Prostate gland (tissue), 2 donors: ENCODE data around the gene KLHL41. TPM values are rescaled to one million over a fixed set of nuclear protein-coding genes. Genes with fewer than 3 reads are reported as not detected.

ENCODE experiments used
- DNase-seq: peaks from one replicate; pipeline ENCODE4 v3.0.0-alpha.2; 2019; ENCODE audit warnings: low spot score
- H3K27ac ChIP-seq, 2 donors: fragments of 200-600 bp; sonication (generic); 2 replicates each; pipeline ENCODE4 v1.5.1; 2017 to 2019
- H3K27me3 ChIP-seq: fragments of 200-600 bp; sonication (generic); replicated peaks from 2 replicates; pipeline ENCODE4 v1.5.1; 2019; ENCODE audit not compliant: insufficient read depth
- H3K36me3 ChIP-seq, 2 donors: fragments of 200-600 bp; sonication (generic); 1 replicate in 1 of 2; 2 replicates in 1 of 2; pipeline versions ENCODE4 v1.5.1 to v1.8.1; 2017 to 2019
- H3K4me1 ChIP-seq: fragments of 200-600 bp; sonication (generic); replicated peaks from 2 replicates; pipeline ENCODE4 v1.5.1; 2019
- H3K4me3 ChIP-seq, 2 donors: fragments of 200-600 bp; sonication (generic); 2 replicates each; pipeline ENCODE4 v1.5.1; 2017 to 2019
- H3K9me3 ChIP-seq: fragments of 200-600 bp; sonication (generic); 2 replicates; pipeline ENCODE4 v1.5.1; 2017
- CTCF ChIP-seq, 4 experiments: fragments of 200-600 bp in 2 of 4; fragments of 450-650 bp in 2 of 4; sonication (generic) in 2 of 4; IDR thresholded peaks; 1 replicate in 3 of 4; 2 replicates in 1 of 4; pipeline ENCODE4 v1.5.1; 2016 to 2019; ENCODE audit warnings: antibody characterized with exemption in 4 of 4, mild to moderate bottlenecking in 2 of 4, moderate library complexity in 2 of 4
- POLR2A ChIP-seq: fragments of 450-650 bp; IDR thresholded peaks from one replicate; pipeline ENCODE4 v1.6.1; 2016; ENCODE audit warnings: antibody characterized with exemption, mild to moderate bottlenecking
- POLR2AphosphoS5 ChIP-seq: sonication (generic); formaldehyde crosslinking; IDR thresholded peaks from one replicate; pipeline ENCODE4 v1.6.1; 2017; ENCODE audit warnings: antibody characterized with exemption
- WGBS: methylation state at CpG from one replicate; pipeline ENCODE4 v1.1.5; 2018; 5-methylcytosine and 5-hydroxymethylcytosine counted together
- intact Hi-C: fragments of 100-400 bp; cut with DNase I; formaldehyde crosslinking; loops from one replicate; pipeline ENCODE4 v1.14.2; 2022
- total RNA-seq, 2 donors: library from RNA; depleted of rRNA; stranded (reverse); fragments of >200 nt; gene quantifications; one replicate each; pipeline ENCODE4 v1.1.0, GENCODE V29; 2016

The KLHL41 gene
- total RNA-seq, 2 donors from 2014 or later = 2.3 to 13.4 TPM

- DNase-seq = no peak
- Histone ChIP-seq H3K36me3 (no peaks in the 10 kb centered on the region), H3K27me3 (no peaks in the 10 kb centered on the region), H3K27ac (no peak overlapping the region), H3K4me1 (no peaks in the 10 kb centered on the region), H3K4me3 (no peak overlapping the region), H3K9me3 (no peaks in the 10 kb centered on the region)
- intact Hi-C loops = no loop called here
- TF ChIP-seq POLR2A = no peak
- TF ChIP-seq CTCF (IDR thresholded peaks at IDR 0.05) = no peak
- TF ChIP-seq POLR2AphosphoS5 = no peak
- WGBS = 86% methylated on average over 2 of the region's 2 CpGs
These were observed 44.6 kb upstream of the KLHL41 start for GRCh38 chr2:169464882-169465281.

GRCh38 chr2:169468841-169469240 lies 40.7 kb upstream of the KLHL41 start:
- Histone ChIP-seq H3K4me1 (no peaks in the 10 kb centered on the region), H3K4me3 (no peak overlapping the region), H3K27me3 (no peaks in the 10 kb centered on the region), H3K27ac (no peak overlapping the region), H3K9me3 (no peaks in the 10 kb centered on the region), H3K36me3 (no peaks in the 10 kb centered on the region)
- TF ChIP-seq POLR2A = no peak
- no peak for TF ChIP-seq CTCF (IDR thresholded peaks at IDR 0.05)
- TF ChIP-seq POLR2AphosphoS5 = no peak
- intact Hi-C loops = no loop called here
- WGBS = 100% methylated on average over 1 of the region's 1 CpG
- no peak for DNase-seq

- TF ChIP-seq POLR2A = no peak
- no peak for TF ChIP-seq POLR2AphosphoS5
- TF ChIP-seq CTCF (IDR thresholded peaks at IDR 0.05) = no peak
- Histone ChIP-seq H3K9me3 (no peaks in the 10 kb centered on the region), H3K36me3 (no peaks in the 10 kb centered on the region), H3K4me1 (no peaks in the 10 kb centered on the region), H3K27ac (no peak overlapping the region), H3K27me3 (no peaks in the 10 kb centered on the region), H3K4me3 (no peak overlapping the region)
- no peak for DNase-seq
- 63% methylated on average over 3 of the region's 3 CpGs for WGBS
- intact Hi-C loops = no loop called here
These were observed 39.4 kb upstream of the KLHL41 start for GRCh38 chr2:169469952-169470572.

- H3K9me3 ChIP-seq = no peaks in the 10 kb centered on the region
- 65% methylated on average over 1 of the region's 1 CpG for WGBS
- no peaks in the 10 kb centered on the region for H3K4me1 ChIP-seq
- DNase-seq = no peak
- H3K27me3 ChIP-seq = no peaks in the 10 kb centered on the region
- intact Hi-C loops = no loop called here
- TF ChIP-seq POLR2A (no peak), CTCF (IDR thresholded peaks at IDR 0.05) (no peak), POLR2AphosphoS5 (no peak)
- H3K27ac ChIP-seq = no peak overlapping the region
- H3K36me3 ChIP-seq = no peaks in the 10 kb centered on the region
- no peak overlapping the region for H3K4me3 ChIP-seq
These were observed 37.3 kb upstream of the KLHL41 start for GRCh38 chr2:169472249-169472648.

- Histone ChIP-seq H3K4me3 (no peak overlapping the region), H3K27me3 (no peaks in the 10 kb centered on the region), H3K4me1 (no peaks in the 10 kb centered on the region), H3K36me3 (no peaks in the 10 kb centered on the region), H3K9me3 (no peaks in the 10 kb centered on the region), H3K27ac (no peak overlapping the region)
- TF ChIP-seq CTCF (IDR thresholded peaks at IDR 0.05) = no peak
- TF ChIP-seq POLR2AphosphoS5 = no peak
- no peak for TF ChIP-seq POLR2A
- DNase-seq = no peak
- intact Hi-C loops = no loop called here
- 64% methylated on average over 3 of the region's 3 CpGs for WGBS
These were observed 33.0 kb upstream of the KLHL41 start for GRCh38 chr2:169476459-169476858.
